Smooth muscle cell (in vitro differentiated cells): Measurements from ENCODE around the gene MKNK2. TPM values are rescaled to one million over a fixed set of nuclear protein-coding genes. Genes with fewer than 3 reads are reported as not detected.
"Not testable (repeated sequence)": the region's sequence is repeated elsewhere in the genome, so short reads cannot be mapped to it uniquely, and the experiment has no call there.

Source experiments
- DNase-seq: peaks from one replicate; lab custom pipeline; 2025; ENCODE audit not compliant: unreplicated experiment; lab: John Stamatoyannopoulos, UW
- H2AFZ ChIP-seq: fragments of 200-600 bp; sonication (generic); 2 replicates; pipeline ENCODE4 v1.6.0; 2016; ENCODE audit warnings: antibody characterized with exemption, low read depth, mild to moderate bottlenecking
- H3F3A ChIP-seq: fragments of 200-600 bp; sonication (generic); 2 replicates; pipeline ENCODE4 v1.6.0; 2017; ENCODE audit warnings: antibody characterized with exemption, low read depth
- H3K27ac ChIP-seq: fragments of 200-600 bp; sonication (generic); 2 replicates; pipeline ENCODE4 v1.5.1; 2016; ENCODE audit warnings: low read depth, mild to moderate bottlenecking
- H3K27me3 ChIP-seq: fragments of 200-600 bp; sonication (generic); 2 replicates; pipeline ENCODE4 v1.6.1; 2016; ENCODE audit warnings: low read depth, mild to moderate bottlenecking
- H3K36me3 ChIP-seq: fragments of 200-600 bp; sonication (generic); 2 replicates; pipeline ENCODE4 v1.5.1; 2016; ENCODE audit warnings: low read depth
- H3K4me1 ChIP-seq: fragments of 200-600 bp; sonication (generic); 2 replicates; pipeline ENCODE4 v1.5.1; 2016; ENCODE audit warnings: low read depth
- H3K4me2 ChIP-seq: fragments of 200-600 bp; sonication (generic); 2 replicates; pipeline ENCODE4 v1.6.0; 2016; ENCODE audit warnings: mild to moderate bottlenecking
- H3K4me3 ChIP-seq: fragments of 200-600 bp; sonication (generic); 2 replicates; pipeline ENCODE4 v1.5.1; 2016; ENCODE audit warnings: mild to moderate bottlenecking
- H3K79me2 ChIP-seq: fragments of 200-600 bp; sonication (generic); 2 replicates; pipeline ENCODE4 v1.6.0; 2016; ENCODE audit warnings: low read depth, mild to moderate bottlenecking
- H3K9ac ChIP-seq: fragments of 200-600 bp; sonication (generic); 2 replicates; pipeline ENCODE4 v1.6.0; 2016; ENCODE audit warnings: low read depth
- H3K9me3 ChIP-seq: fragments of 200-600 bp; sonication (generic); replicated peaks from 2 replicates; pipeline ENCODE4 v1.5.1; 2016; ENCODE audit warnings: low read depth
- H4K20me1 ChIP-seq: fragments of 200-600 bp; sonication (generic); 2 replicates; pipeline ENCODE4 v1.6.0; 2016; ENCODE audit warnings: low read depth
- CTCF ChIP-seq: fragments of 200-600 bp; sonication (generic); IDR thresholded peaks from 2 replicates; pipeline ENCODE4 v1.5.1; 2017; ENCODE audit warnings: borderline replicate concordance, mild to moderate bottlenecking, antibody characterized with exemption; ENCODE audit not compliant: insufficient read depth, poor library complexity, severe bottlenecking
- WGBS: methylation state at CpG from one replicate; pipeline ENCODE4 v1.1.7; 2016; ENCODE audit warnings: low lambda C conversion rate; 5-methylcytosine and 5-hydroxymethylcytosine counted together
- polyA plus RNA-seq: library from polyadenylated mRNA; unstranded; fragments of >200 nt; fragmentation: Nextera tagmentation; extraction: Ambion mirVana; gene quantifications from 2 replicates; pipeline ENCODE4 v1.2.1, GENCODE V29; 2016
- total RNA-seq: library from RNA; depleted of rRNA; stranded (reverse); fragments of >200 nt; gene quantifications from 2 replicates; pipeline ENCODE4 v1.2.3, GENCODE V29; 2014

Gene MKNK2
- total and polyA plus RNA-seq, 2 experiments from 2014 or later, result 43.6 to 44.7 TPM

- Histone ChIP-seq H3F3A (no peaks in the 10 kb centered on the region), H3K9ac (peak within 1 kb of the TSS; percentile 85), H2AFZ (no peak within 1 kb of the TSS), H3K27ac (peak within 1 kb of the TSS; percentile 89), H3K4me1 (peaks cover 10% of the 10 kb centered on the region), H3K79me2 (peaks cover 36% of the 10 kb centered on the region), H3K4me2 (peak within 1 kb of the TSS; percentile 92), H3K36me3 (peaks cover 1% of the 10 kb centered on the region), H4K20me1 (peaks cover 38% of the 10 kb centered on the region), H3K4me3 (peak within 1 kb of the TSS; percentile 85), H3K9me3 (no peaks in the 10 kb centered on the region), H3K27me3 (no peaks in the 10 kb centered on the region)
- TF ChIP-seq CTCF, result peak; percentile 12
- peak; percentile 99 for DNase-seq
- 4% methylated on average over 34 of the region's 70 CpGs for WGBS
These were observed 45.6 kb upstream of the MKNK2 start, which contains the start of gene IZUMO4 for GRCh38 chr19:2096480-2097202. Gene IZUMO4 (plus strand): TSS chr19:2096915. CDS start chr19:2096946, 31 bp downstream.

- peak within 1 kb of the TSS; percentile 85 for H3K4me3 ChIP-seq
- no peaks in the 10 kb centered on the region for H3K9me3 ChIP-seq
- peak within 1 kb of the TSS; percentile 92 for H3K4me2 ChIP-seq
- no peaks in the 10 kb centered on the region for H3K27me3 ChIP-seq
- peak within 1 kb of the TSS; percentile 85 for H3K9ac ChIP-seq
- TF ChIP-seq CTCF, result peak; percentile 47
- H3K27ac ChIP-seq, result peak within 1 kb of the TSS; percentile 89
- 1% methylated on average over 38 of the region's 56 CpGs for whole genome bisulfite sequencing
- H3K79me2 ChIP-seq, result peaks cover 39% of the 10 kb centered on the region
- peaks cover 10% of the 10 kb centered on the region for H3K4me1 ChIP-seq
- H3K36me3 ChIP-seq, result no peaks in the 10 kb centered on the region
- H3F3A ChIP-seq, result no peaks in the 10 kb centered on the region
- no peak within 1 kb of the TSS for H2AFZ ChIP-seq
- DNase-seq, result peak; percentile 99
- peaks cover 38% of the 10 kb centered on the region for H4K20me1 ChIP-seq
These were observed 45.0 kb upstream of the MKNK2 start, which contains the start of gene MOB3A for GRCh38 chr19:2096034-2096479. Gene MOB3A (minus strand): TSS chr19:2096326. CDS start chr19:2078560, 17,766 bp downstream.

GRCh38 chr19:2091926-2092525, 41.0 kb upstream of the MKNK2 start:
- Histone ChIP-seq H4K20me1 (peaks cover 34% of the 10 kb centered on the region), H3K79me2 (peaks cover 60% of the 10 kb centered on the region)
- not testable (repeated sequence) for H3K27me3 ChIP-seq, H3K4me3 ChIP-seq, H3K9me3 ChIP-seq, H3K36me3 ChIP-seq, H3F3A ChIP-seq, DNase-seq, H3K9ac ChIP-seq, H2AFZ ChIP-seq, H3K27ac ChIP-seq, H3K4me1 ChIP-seq, H3K4me2 ChIP-seq
- 97% methylated on average over 13 of the region's 13 CpGs for WGBS

GRCh38 chr19:2089727-2090053, 38.6 kb upstream of the MKNK2 start:
- no peaks in the 10 kb centered on the region for H3K9me3 ChIP-seq
- H3K79me2 ChIP-seq, result peaks cover 59% of the 10 kb centered on the region
- no peak overlapping the region for H2AFZ ChIP-seq
- no peaks in the 10 kb centered on the region for H3F3A ChIP-seq
- no peak for DNase-seq
- peaks cover 48% of the 10 kb centered on the region for H4K20me1 ChIP-seq
- peak overlapping the region; percentile 4 for H3K9ac ChIP-seq
- no peak for TF ChIP-seq CTCF
- H3K27me3 ChIP-seq, result no peaks in the 10 kb centered on the region
- H3K4me3 ChIP-seq, result no peak overlapping the region
- H3K4me1 ChIP-seq, result peaks cover 3% of the 10 kb centered on the region
- no peaks in the 10 kb centered on the region for H3K36me3 ChIP-seq
- H3K4me2 ChIP-seq, result peak overlapping the region; percentile 26
- peak overlapping the region; percentile 53 for H3K27ac ChIP-seq
- WGBS, result 84% methylated on average over 2 of the region's 2 CpGs
